HepG2 (cell line): ENCODE data around the gene MFSD8. TPM values are rescaled to one million over a fixed set of nuclear protein-coding genes. Genes with fewer than 3 reads are reported as not detected.

Experiments
- ATAD3A ChIP-seq: sonication (generic); formaldehyde crosslinking; IDR thresholded peaks from 2 replicates; pipeline ENCODE4 v1.4.0; 2020; ENCODE audit warnings: missing genetic modification reagents
- ELF1 ChIP-seq: sonication (generic); formaldehyde crosslinking; IDR thresholded peaks from 2 replicates; pipeline ENCODE4 v1.4.0; 2020; ENCODE audit warnings: missing genetic modification reagents
- FOXP4 ChIP-seq: sonication (generic); formaldehyde crosslinking; IDR thresholded peaks from 2 replicates; pipeline ENCODE4 v1.4.0; 2020; ENCODE audit warnings: missing genetic modification reagents
- HOXA9 ChIP-seq: sonication (generic); formaldehyde crosslinking; IDR thresholded peaks from 2 replicates; pipeline ENCODE4 v1.8.1; 2022; ENCODE audit warnings: missing genetic modification reagents, mild to moderate bottlenecking, moderate library complexity, borderline replicate concordance
- MIER2 ChIP-seq: IDR thresholded peaks from 2 replicates; pipeline ENCODE4 v1.6.1; 2016; ENCODE audit warnings: missing biosample characterization, missing genetic modification reagents
- PATZ1 ChIP-seq: sonication (generic); formaldehyde crosslinking; IDR thresholded peaks from 2 replicates; pipeline ENCODE4 v1.4.0; 2020; ENCODE audit warnings: missing genetic modification reagents
- REL ChIP-seq: sonication (generic); formaldehyde crosslinking; conservative IDR thresholded peaks from 2 replicates; pipeline ENCODE4 v1.8.0; 2022; ENCODE audit warnings: mild to moderate bottlenecking, missing genetic modification reagents, moderate library complexity
- SP4 ChIP-seq: sonication (generic); formaldehyde crosslinking; IDR thresholded peaks from 2 replicates; pipeline ENCODE4 v1.8.1; 2023; ENCODE audit warnings: mild to moderate bottlenecking, missing genetic modification reagents
- YEATS2 ChIP-seq: sonication (generic); formaldehyde crosslinking; IDR thresholded peaks from 2 replicates; pipeline ENCODE4 v1.4.0; 2020; ENCODE audit warnings: missing genetic modification reagents, borderline replicate concordance
- ZHX1 ChIP-seq: sonication (generic); formaldehyde crosslinking; IDR thresholded peaks from 2 replicates; pipeline ENCODE4 v1.8.1; 2022; ENCODE audit warnings: low read depth, mild to moderate bottlenecking, missing genetic modification reagents
- ZNF333 ChIP-seq: sonication (generic); formaldehyde crosslinking; IDR thresholded peaks from 2 replicates; pipeline ENCODE4 v1.4.0; 2020; ENCODE audit warnings: mild to moderate bottlenecking, missing genetic modification reagents, borderline replicate concordance
- ZNF354B ChIP-seq: sonication (generic); formaldehyde crosslinking; IDR thresholded peaks from 2 replicates; pipeline ENCODE4 v1.8.0; 2022; ENCODE audit warnings: mild to moderate bottlenecking, missing genetic modification reagents
- ZNF382 ChIP-seq: sonication (generic); formaldehyde crosslinking; IDR thresholded peaks from 2 replicates; pipeline ENCODE4 v1.5.0; 2020; ENCODE audit warnings: missing genetic modification reagents, mild to moderate bottlenecking, borderline replicate concordance
- ZNF430 ChIP-seq: sonication (generic); formaldehyde crosslinking; IDR thresholded peaks from 2 replicates; pipeline ENCODE4 v1.9.0; 2021; ENCODE audit warnings: mild to moderate bottlenecking, missing genetic modification reagents
- ZNF580 ChIP-seq: IDR thresholded peaks from 2 replicates; pipeline ENCODE4 v1.6.1; 2016; ENCODE audit warnings: low read depth, borderline replicate concordance
- ZNF605 ChIP-seq: sonication (generic); formaldehyde crosslinking; IDR thresholded peaks from 2 replicates; pipeline ENCODE4 v1.8.0; 2022; ENCODE audit warnings: mild to moderate bottlenecking, missing genetic modification reagents
- ZNF841 ChIP-seq: sonication (generic); formaldehyde crosslinking; IDR thresholded peaks from 2 replicates; pipeline ENCODE4 v1.8.1; 2023; ENCODE audit warnings: missing genetic modification reagents, borderline replicate concordance
- ZNF850 ChIP-seq: sonication (generic); formaldehyde crosslinking; conservative IDR thresholded peaks from 2 replicates; pipeline ENCODE4 v1.9.0; 2021; ENCODE audit warnings: mild to moderate bottlenecking, missing genetic modification reagents
- polyA plus RNA-seq, 8 experiments: library from polyadenylated mRNA; depleted of rRNA in 3 of 8; stranded (reverse) in 7 of 8; unstranded in 1 of 8; fragments of >200 nt; fragmentation: Illumina TruSeq in 4 of 8; extraction: Trizol in 4 of 8; gene quantifications; 2 replicates each; pipeline versions ENCODE4 v1.2.1 to v1.2.3, GENCODE V29; 2011 to 2016; ENCODE audit warnings: low read depth in 4 of 8, missing spikeins in 1 of 8, mixed read lengths in 1 of 8; ENCODE audit not compliant: insufficient read depth in 1 of 8
- total RNA-seq, 5 experiments: library from RNA; depleted of rRNA; stranded (reverse); fragments of >200 nt; fragmentation: Illumina TruSeq; extraction: Trizol; gene quantifications; 2 replicates each; pipeline ENCODE4 v1.2.3, GENCODE V29; 2016; ENCODE audit warnings: low read depth in 1 of 5
- TF ChIP-seq, protein P1 (sequence below): IDR thresholded peaks from 2 replicates; pipeline ENCODE4 v1.6.1; 2012; ENCODE audit warnings: inconsistent platforms

Gene MFSD8
- total and polyA plus RNA-seq, 2 of the 13 experiments (the other 11 are each of a cell fraction or from before 2014, with no cell fraction given) = 24.8 to 25.5 TPM

GRCh38 chr4:127965803-127966175, 816 bp upstream of the MFSD8 start (continued):
- TF ChIP-seq ZNF850 (CRISPR knock-in tag) (no peak), ATAD3A (CRISPR knock-in tag) (no peak), ZNF430 (CRISPR knock-in tag) (no peak), ZNF333 (CRISPR knock-in tag) (no peak), ZNF605 (CRISPR knock-in tag) (no peak), ZNF354B (0 out of 2 replicates have a peak, but pooled peaks have one; percentile 31), SP4 (CRISPR knock-in tag) (no peak), MIER2 (CRISPR knock-in tag) (no peak), YEATS2 (0 out of 2 replicates have a peak, but pooled peaks have one; percentile 3), PATZ1 (CRISPR knock-in tag) (peak; percentile 36; the same call in 1 of the 2 replicates), HOXA9 (no peak), ZNF580 (CRISPR knock-in tag) (0 out of 2 replicates have a peak, but pooled peaks have one; percentile 7), ELF1 (CRISPR knock-in tag) (no peak), ZHX1 (peak; percentile 10; the same call in 1 of the 2 replicates), ZNF382 (no peak), REL (CRISPR knock-in tag) (no peak), FOXP4 (CRISPR knock-in tag) (no peak), ZNF841 (CRISPR knock-in tag) (no peak)
- TF ChIP-seq, protein P1, sequence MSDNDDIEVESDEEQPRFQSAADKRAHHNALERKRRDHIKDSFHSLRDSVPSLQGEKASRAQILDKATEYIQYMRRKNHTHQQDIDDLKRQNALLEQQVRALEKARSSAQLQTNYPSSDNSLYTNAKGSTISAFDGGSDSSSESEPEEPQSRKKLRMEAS = peak; percentile 30; the same call in 1 of the 2 replicates
